SK-N-SH (cell line): Measurements from ENCODE around the gene ERC2.

Experiments
- CHD2 ChIP-seq: fragments of 150-350 bp; IDR thresholded peaks from 2 replicates; pipeline ENCODE4 v1.6.1; 2018; ENCODE audit warnings: low read length; ENCODE audit not compliant: partially characterized antibody
- CTCF ChIP-seq: fragments of 200-600 bp; sonication (generic); IDR thresholded peaks from 2 replicates; pipeline ENCODE4 v1.6.1; 2017; ENCODE audit warnings: antibody characterized with exemption, mild to moderate bottlenecking, moderate library complexity
- EP300 ChIP-seq, 2 experiments: IDR thresholded peaks; 2 replicates each; pipeline versions ENCODE4 v1.4.0 to v1.6.1; 2012; ENCODE audit warnings: borderline replicate concordance in 1 of 2, low read depth in 1 of 2, low read length in 1 of 2
- EZH2phosphoT487 ChIP-seq: fragments of 200-600 bp; sonication (generic); IDR thresholded peaks from 2 replicates; pipeline ENCODE4 v1.6.1; 2017; ENCODE audit warnings: low read depth, mixed run types, mild to moderate bottlenecking, antibody characterized with exemption, moderate library complexity, borderline replicate concordance
- FOSL2 ChIP-seq: IDR thresholded peaks from 2 replicates; pipeline ENCODE4 v1.4.0; 2012; ENCODE audit warnings: low read depth, mild to moderate bottlenecking, moderate library complexity, borderline replicate concordance
- MXI1 ChIP-seq: IDR thresholded peaks from 2 replicates; pipeline ENCODE4 v1.6.1; 2012; ENCODE audit warnings: mild to moderate bottlenecking, low read depth, low read length, improper control_type of control experiment
- NRF1 ChIP-seq: IDR thresholded peaks from 2 replicates; pipeline ENCODE4 v1.6.1; 2012; ENCODE audit warnings: low read depth, mild to moderate bottlenecking, low read length
- RCOR1 ChIP-seq: fragments of 150-350 bp; IDR thresholded peaks from 2 replicates; pipeline ENCODE4 v1.6.1; 2017; ENCODE audit warnings: antibody characterized with exemption, low read length
- RXRA ChIP-seq: IDR thresholded peaks from 2 replicates; pipeline ENCODE4 v1.4.0; 2012; ENCODE audit warnings: low read depth, mild to moderate bottlenecking, borderline replicate concordance
- TAF1 ChIP-seq: IDR thresholded peaks from 2 replicates; pipeline ENCODE4 v1.6.1; 2012; ENCODE audit warnings: low read depth, mild to moderate bottlenecking, low read length, moderate library complexity, borderline replicate concordance
- YY1 ChIP-seq: IDR thresholded peaks from 2 replicates; pipeline ENCODE4 v1.4.0; 2012; ENCODE audit warnings: low read depth, mild to moderate bottlenecking
- TF ChIP-seq, protein P1 (sequence below): IDR thresholded peaks from 2 replicates; pipeline ENCODE4 v1.4.0; 2012; ENCODE audit warnings: low read depth, borderline replicate concordance
- TF ChIP-seq, protein P2 (sequence below): IDR thresholded peaks from 2 replicates; pipeline ENCODE4 v1.4.0; 2012; ENCODE audit warnings: low read depth

- TF ChIP-seq CHD2 (no peak), CTCF (no peak), RCOR1 (no peak), MXI1 (no peak), FOSL2 (no peak), EP300 (IDR thresholded peaks at IDR 0.05; ENCODE audit: borderline replicate concordance in 1 of 2, low read depth in 1 of 2, low read length in 1 of 2) (no peak), TAF1 (no peak), EZH2phosphoT487 (no peak), YY1 (no peak), RXRA (no peak), NRF1 (no peak)
- TF ChIP-seq, protein P1, sequence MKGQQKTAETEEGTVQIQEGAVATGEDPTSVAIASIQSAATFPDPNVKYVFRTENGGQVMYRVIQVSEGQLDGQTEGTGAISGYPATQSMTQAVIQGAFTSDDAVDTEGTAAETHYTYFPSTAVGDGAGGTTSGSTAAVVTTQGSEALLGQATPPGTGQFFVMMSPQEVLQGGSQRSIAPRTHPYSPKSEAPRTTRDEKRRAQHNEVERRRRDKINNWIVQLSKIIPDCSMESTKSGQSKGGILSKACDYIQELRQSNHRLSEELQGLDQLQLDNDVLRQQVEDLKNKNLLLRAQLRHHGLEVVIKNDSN, result no peak
- TF ChIP-seq, protein P2, sequence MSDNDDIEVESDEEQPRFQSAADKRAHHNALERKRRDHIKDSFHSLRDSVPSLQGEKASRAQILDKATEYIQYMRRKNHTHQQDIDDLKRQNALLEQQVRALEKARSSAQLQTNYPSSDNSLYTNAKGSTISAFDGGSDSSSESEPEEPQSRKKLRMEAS, result no peak
These were observed 521.6 kb downstream of the ERC2 start for GRCh38 chr3:55946574-55947160.
